PC-9 (cell line): ENCODE measurements around the gene DDX43. TPM values are rescaled to one million over a fixed set of nuclear protein-coding genes. Genes with fewer than 3 reads are reported as not detected.
"Not testable (repeated sequence)": the region's sequence is repeated elsewhere in the genome, so short reads cannot be mapped to it uniquely, and the experiment has no call there.

Experiments used
- BruUV-seq: library from RNA; stranded (reverse); fragments of 400-500 nt; replicated peaks from 2 replicates; lab custom pipeline; 2021; lab: Mats Ljungman, UMichigan
- CTCF ChIA-PET: fragments of 300-600 bp; sonication (Branson Sonifier 250); formaldehyde crosslinking; loops from one replicate; lab custom pipeline; 2022; ENCODE audit warnings: antibody characterized with exemption; lab: Charles Lee
- POLR2A ChIA-PET: fragments of 300-600 bp; sonication (Branson Sonifier 250); formaldehyde crosslinking; loops from one replicate; lab custom pipeline; 2022; ENCODE audit warnings: antibody characterized with exemption; ENCODE audit not compliant: unreplicated experiment; lab: Charles Lee
- DNase-seq, 2 experiments: peaks; one replicate each; pipeline versions ENCODE4 v3.0.0 to v3.0.0-alpha.2; 2015 to 2022; ENCODE audit warnings: mixed read lengths in 1 of 2
- H2AFZ ChIP-seq: fragments of 200-600 bp; sonication (generic); 2 replicates; pipeline ENCODE4 v1.8.1; 2017; ENCODE audit warnings: antibody characterized with exemption
- H3F3A ChIP-seq: fragments of 200-600 bp; sonication (generic); 2 replicates; pipeline ENCODE4 v1.8.1; 2017; ENCODE audit warnings: antibody characterized with exemption, mild to moderate bottlenecking, low read depth; ENCODE audit not compliant: insufficient read depth
- H3K27ac ChIP-seq: fragments of 200-600 bp; sonication (generic); 2 replicates; pipeline ENCODE4 v1.6.1; 2016; ENCODE audit warnings: mixed run types
- H3K27me3 ChIP-seq: fragments of 200-600 bp; sonication (generic); 2 replicates; pipeline ENCODE4 v1.6.1; 2016; ENCODE audit warnings: low read depth, mixed run types; ENCODE audit not compliant: insufficient read depth
- H3K36me3 ChIP-seq: fragments of 200-600 bp; sonication (generic); 2 replicates; pipeline ENCODE4 v1.6.1; 2016; ENCODE audit warnings: low read depth, mixed run types
- H3K4me1 ChIP-seq: fragments of 200-600 bp; sonication (generic); replicated peaks from 2 replicates; pipeline ENCODE4 v1.6.1; 2016; ENCODE audit warnings: mixed run types; ENCODE audit not compliant: insufficient read depth
- H3K4me2 ChIP-seq: fragments of 200-600 bp; sonication (generic); 2 replicates; pipeline ENCODE4 v1.6.1; 2017; ENCODE audit warnings: mixed run types
- H3K4me3 ChIP-seq: fragments of 200-600 bp; sonication (generic); 2 replicates; pipeline ENCODE4 v1.6.1; 2016; ENCODE audit warnings: mixed run types
- H3K79me2 ChIP-seq: fragments of 200-600 bp; sonication (generic); 2 replicates; pipeline ENCODE4 v1.6.1; 2017; ENCODE audit warnings: low read depth, mixed run types
- H3K9me2 ChIP-seq: fragments of 200-600 bp; sonication (generic); 2 replicates; pipeline ENCODE4 v1.8.1; 2017; ENCODE audit warnings: mild to moderate bottlenecking; ENCODE audit not compliant: insufficient read depth
- H3K9me3 ChIP-seq: fragments of 200-600 bp; sonication (generic); 2 replicates; pipeline ENCODE4 v1.8.1; 2016; ENCODE audit warnings: low read depth; ENCODE audit not compliant: insufficient read depth
- H4K20me1 ChIP-seq: fragments of 200-600 bp; sonication (generic); 2 replicates; pipeline ENCODE4 v1.8.1; 2017; ENCODE audit not compliant: insufficient read depth
- CTCF ChIP-seq: fragments of 200-600 bp; sonication (generic); conservative IDR thresholded peaks from 2 replicates; pipeline ENCODE4 v1.6.1; 2017; ENCODE audit warnings: mixed run types, antibody characterized with exemption, mild to moderate bottlenecking, moderate library complexity
- EZH2 ChIP-seq: fragments of 200-600 bp; sonication (generic); IDR thresholded peaks from 2 replicates; pipeline ENCODE4 v1.8.0; 2017; ENCODE audit warnings: antibody characterized with exemption, low read depth
- intact Hi-C: fragments of 100-400 bp; cut with micrococcal nuclease; formaldehyde crosslinking; loops from one replicate; pipeline ENCODE4 v1.10.0; 2022; ENCODE audit not compliant: unreplicated experiment
- total RNA-seq: library from RNA; stranded (reverse); gene quantifications from 2 replicates; pipeline ENCODE4 v1.2.3, GENCODE V29; 2021

The DDX43 gene
- total RNA-seq, 1 experiment from 2014 or later: 5.0 TPM

- DNase-seq: no peak
- intact Hi-C loops: no loop called here
Measured at GRCh38 chr6:73377225-73377624, 17.4 kb upstream of the DDX43 start.

GRCh38 chr6:73381531-73381930 is 13.1 kb upstream of the DDX43 start:
- H3K4me2 ChIP-seq, BruUV-seq, DNase-seq, H3K27ac ChIP-seq, H3K27me3 ChIP-seq, H3F3A ChIP-seq, H3K9me3 ChIP-seq, H3K36me3 ChIP-seq, H3K9me2 ChIP-seq, POLR2A ChIA-PET, H3K4me1 ChIP-seq, intact Hi-C loops, H3K4me3 ChIP-seq, H2AFZ ChIP-seq, H4K20me1 ChIP-seq, H3K79me2 ChIP-seq: not testable (repeated sequence)
- CTCF ChIA-PET: interaction anchor here (0.6 kb wide), 1 partner anchor 297 kb away, joined by 3 read pairs; no protein-coding TSS in a partner anchor

More at GRCh38 chr6:73377225-73377624, 17.4 kb upstream of the DDX43 start:
- Histone ChIP-seq H3K4me1 (no peaks in the 10 kb centered on the region), H3F3A (no peaks in the 10 kb centered on the region), H3K4me2 (no peak overlapping the region), H4K20me1 (no peaks in the 10 kb centered on the region), H3K9me2 (no peaks in the 10 kb centered on the region), H3K27ac (no peak overlapping the region), H3K27me3 (no peaks in the 10 kb centered on the region), H3K36me3 (no peaks in the 10 kb centered on the region), H3K9me3 (peaks cover 1% of the 10 kb centered on the region; the same call in 1 of the 2 replicates), H2AFZ (no peak overlapping the region), H3K4me3 (no peak overlapping the region), H3K79me2 (no peaks in the 10 kb centered on the region)
- no TSS peak for BruUV-seq
- TF ChIP-seq EZH2: no peak
- no peak for TF ChIP-seq CTCF
- ChIA-PET POLR2A (no interaction called here), CTCF (no interaction called here)

- no TSS peak for BruUV-seq
- intact Hi-C loops: no loop called here
- H3K4me3 ChIP-seq: no peak overlapping the region
- H2AFZ ChIP-seq: no peak overlapping the region
- ChIA-PET POLR2A (no interaction called here), CTCF (no interaction called here)
- TF ChIP-seq CTCF (no peak), EZH2 (no peak)
- DNase-seq: peak in 1 of 2 experiments; percentile 24
- no peaks in the 10 kb centered on the region for H3K36me3 ChIP-seq
- H3K4me2 ChIP-seq: no peak overlapping the region
- H3K27me3 ChIP-seq: no peaks in the 10 kb centered on the region
- H3K4me1 ChIP-seq: peaks cover under 1% of the 10 kb centered on the region; the same call in 1 of the 2 replicates
- no peaks in the 10 kb centered on the region for H3K9me2 ChIP-seq
- no peaks in the 10 kb centered on the region for H4K20me1 ChIP-seq
- no peak overlapping the region for H3K27ac ChIP-seq
- no peaks in the 10 kb centered on the region for H3F3A ChIP-seq
- no peaks in the 10 kb centered on the region for H3K79me2 ChIP-seq
- H3K9me3 ChIP-seq: no peaks in the 10 kb centered on the region
Measured at GRCh38 chr6:73382462-73383113, 12.0 kb upstream of the DDX43 start.
